K562 (cell line): ENCODE measurements around the gene OVCA2. TPM values are rescaled to one million over a fixed set of nuclear protein-coding genes. Genes with fewer than 3 reads are reported as not detected.

ENCODE experiments used
- ADNP ChIP-seq: fragments of 200-800 bp; sonication (Bioruptor generic); IDR thresholded peaks from 2 replicates; pipeline ENCODE4 v1.6.1; 2016; ENCODE audit warnings: missing genetic modification characterization, missing compliant biosample characterization
- ELF4 ChIP-seq: fragments of 450-650 bp; formaldehyde crosslinking; IDR thresholded peaks from 2 replicates; pipeline ENCODE4 v1.4.0; 2022; ENCODE audit warnings: missing genetic modification characterization
- ESRRA ChIP-seq: fragments of 450-650 bp; IDR thresholded peaks from 2 replicates; pipeline ENCODE4 v1.6.1; 2014; ENCODE audit warnings: low read depth, mild to moderate bottlenecking, moderate library complexity, borderline replicate concordance
- GMEB1 ChIP-seq: fragments of 250-450 bp; sonication (Bioruptor Pico); IDR thresholded peaks from 2 replicates; pipeline ENCODE4 v1.4.0; 2020; ENCODE audit warnings: mild to moderate bottlenecking
- MYNN ChIP-seq, 2 experiments: sonication (generic); formaldehyde crosslinking in 1 of 2; IDR thresholded peaks; 2 replicates each; pipeline versions ENCODE4 v1.5.0 to v1.6.1; 2016 to 2020; ENCODE audit warnings: antibody characterized with exemption in 1 of 2, missing genetic modification reagents in 1 of 2
- NR4A1 ChIP-seq, 2 experiments: fragments of 250-450 bp in 1 of 2; fragments of 450-650 bp in 1 of 2; sonication (Bioruptor Pico) in 1 of 2; IDR thresholded peaks; 2 replicates each; pipeline versions ENCODE4 v1.4.0 to v1.6.1; 2016 to 2020; ENCODE audit warnings: mild to moderate bottlenecking in 2 of 2, missing compliant biosample characterization in 1 of 2, missing genetic modification characterization in 1 of 2, moderate library complexity in 1 of 2
- PHTF2 ChIP-seq: fragments of 250-450 bp; sonication (Bioruptor Pico); IDR thresholded peaks from 2 replicates; pipeline ENCODE4 v1.5.0; 2021; ENCODE audit warnings: mild to moderate bottlenecking
- PREB ChIP-seq: sonication (generic); formaldehyde crosslinking; IDR thresholded peaks from 2 replicates; pipeline ENCODE4 v1.8.1; 2023; ENCODE audit warnings: mild to moderate bottlenecking, missing genetic modification reagents
- VEZF1 ChIP-seq: fragments of 200-800 bp; sonication (Bioruptor generic); IDR thresholded peaks from 2 replicates; pipeline ENCODE4 v1.6.1; 2017; ENCODE audit warnings: missing genetic modification characterization, missing compliant biosample characterization
- polyA plus RNA-seq, 8 experiments: library from polyadenylated mRNA; depleted of rRNA in 4 of 8; stranded (reverse) in 5 of 8; unstranded in 3 of 8; fragments of >200 nt; fragmentation: Nextera tagmentation in 2 of 8; fragmentation: Illumina TruSeq in 1 of 8; extraction: Ambion mirVana in 2 of 8; extraction: Trizol in 1 of 8; gene quantifications; 2 replicates each; pipeline versions ENCODE4 v1.2.1 to v1.2.3, GENCODE V29; 2011 to 2014; ENCODE audit warnings: inconsistent platforms in 1 of 8, missing spikeins in 1 of 8
- total RNA-seq, 7 experiments: library from RNA; depleted of rRNA in 6 of 7; stranded (reverse); fragments of >200 nt in 6 of 7; fragmentation: Illumina TruSeq in 2 of 7; extraction: Trizol in 2 of 7; gene quantifications; 2 replicates each; pipeline versions ENCODE4 v1.2.1 to v1.2.3, GENCODE V29; 2011 to 2021; ENCODE audit warnings: low replicate concordance in 1 of 7
- TF ChIP-seq, protein P1 (sequence below): fragments of 450-650 bp; IDR thresholded peaks from 2 replicates; pipeline ENCODE4 v1.6.1; 2016; ENCODE audit warnings: mild to moderate bottlenecking, moderate library complexity

OVCA2 gene
- total and polyA plus RNA-seq, 9 of the 15 experiments (the other 6 are each of a cell fraction or from before 2014, with no cell fraction given) = 3.0 to 23.7 (median 14.1) TPM

DNA sequence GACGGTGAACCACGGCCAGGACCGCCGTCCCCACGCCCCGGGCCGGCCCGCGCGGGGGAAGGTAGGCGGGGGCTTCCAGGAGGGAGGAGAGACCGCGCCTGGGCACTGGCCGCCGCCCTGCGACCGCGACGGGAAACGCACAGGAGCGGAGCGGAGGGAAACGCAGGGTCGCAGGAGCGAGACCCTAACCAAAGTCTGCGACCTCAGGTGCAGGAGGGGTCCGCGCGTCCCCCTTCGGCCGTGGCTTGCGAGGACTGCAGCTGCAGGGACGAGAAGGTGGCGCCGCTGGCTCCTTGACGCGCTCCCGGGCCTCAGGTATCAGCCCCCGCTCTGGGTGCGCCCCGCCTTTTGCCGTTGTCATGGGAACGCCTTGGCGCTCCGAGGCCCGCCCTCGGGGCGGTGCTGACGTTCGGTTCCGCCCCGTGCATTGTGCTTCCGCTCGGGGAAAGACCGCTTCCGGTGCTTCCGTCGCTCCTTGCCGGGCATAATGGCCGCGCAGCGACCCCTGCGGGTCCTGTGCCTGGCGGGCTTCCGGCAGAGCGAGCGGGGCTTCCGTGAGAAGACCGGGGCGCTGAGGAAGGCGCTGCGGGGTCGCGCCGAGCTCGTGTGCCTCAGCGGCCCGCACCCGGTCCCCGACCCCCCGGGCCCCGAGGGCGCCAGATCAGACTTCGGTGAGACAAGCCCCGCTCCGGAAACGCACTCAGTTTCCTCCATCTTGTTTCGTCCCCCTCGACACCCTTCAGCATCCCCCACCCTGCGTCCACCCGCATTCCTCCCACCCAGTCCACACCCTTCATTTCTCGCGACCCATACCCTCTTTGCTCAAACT is at the start of gene OVCA2 (continued):
- TF ChIP-seq, protein P1, sequence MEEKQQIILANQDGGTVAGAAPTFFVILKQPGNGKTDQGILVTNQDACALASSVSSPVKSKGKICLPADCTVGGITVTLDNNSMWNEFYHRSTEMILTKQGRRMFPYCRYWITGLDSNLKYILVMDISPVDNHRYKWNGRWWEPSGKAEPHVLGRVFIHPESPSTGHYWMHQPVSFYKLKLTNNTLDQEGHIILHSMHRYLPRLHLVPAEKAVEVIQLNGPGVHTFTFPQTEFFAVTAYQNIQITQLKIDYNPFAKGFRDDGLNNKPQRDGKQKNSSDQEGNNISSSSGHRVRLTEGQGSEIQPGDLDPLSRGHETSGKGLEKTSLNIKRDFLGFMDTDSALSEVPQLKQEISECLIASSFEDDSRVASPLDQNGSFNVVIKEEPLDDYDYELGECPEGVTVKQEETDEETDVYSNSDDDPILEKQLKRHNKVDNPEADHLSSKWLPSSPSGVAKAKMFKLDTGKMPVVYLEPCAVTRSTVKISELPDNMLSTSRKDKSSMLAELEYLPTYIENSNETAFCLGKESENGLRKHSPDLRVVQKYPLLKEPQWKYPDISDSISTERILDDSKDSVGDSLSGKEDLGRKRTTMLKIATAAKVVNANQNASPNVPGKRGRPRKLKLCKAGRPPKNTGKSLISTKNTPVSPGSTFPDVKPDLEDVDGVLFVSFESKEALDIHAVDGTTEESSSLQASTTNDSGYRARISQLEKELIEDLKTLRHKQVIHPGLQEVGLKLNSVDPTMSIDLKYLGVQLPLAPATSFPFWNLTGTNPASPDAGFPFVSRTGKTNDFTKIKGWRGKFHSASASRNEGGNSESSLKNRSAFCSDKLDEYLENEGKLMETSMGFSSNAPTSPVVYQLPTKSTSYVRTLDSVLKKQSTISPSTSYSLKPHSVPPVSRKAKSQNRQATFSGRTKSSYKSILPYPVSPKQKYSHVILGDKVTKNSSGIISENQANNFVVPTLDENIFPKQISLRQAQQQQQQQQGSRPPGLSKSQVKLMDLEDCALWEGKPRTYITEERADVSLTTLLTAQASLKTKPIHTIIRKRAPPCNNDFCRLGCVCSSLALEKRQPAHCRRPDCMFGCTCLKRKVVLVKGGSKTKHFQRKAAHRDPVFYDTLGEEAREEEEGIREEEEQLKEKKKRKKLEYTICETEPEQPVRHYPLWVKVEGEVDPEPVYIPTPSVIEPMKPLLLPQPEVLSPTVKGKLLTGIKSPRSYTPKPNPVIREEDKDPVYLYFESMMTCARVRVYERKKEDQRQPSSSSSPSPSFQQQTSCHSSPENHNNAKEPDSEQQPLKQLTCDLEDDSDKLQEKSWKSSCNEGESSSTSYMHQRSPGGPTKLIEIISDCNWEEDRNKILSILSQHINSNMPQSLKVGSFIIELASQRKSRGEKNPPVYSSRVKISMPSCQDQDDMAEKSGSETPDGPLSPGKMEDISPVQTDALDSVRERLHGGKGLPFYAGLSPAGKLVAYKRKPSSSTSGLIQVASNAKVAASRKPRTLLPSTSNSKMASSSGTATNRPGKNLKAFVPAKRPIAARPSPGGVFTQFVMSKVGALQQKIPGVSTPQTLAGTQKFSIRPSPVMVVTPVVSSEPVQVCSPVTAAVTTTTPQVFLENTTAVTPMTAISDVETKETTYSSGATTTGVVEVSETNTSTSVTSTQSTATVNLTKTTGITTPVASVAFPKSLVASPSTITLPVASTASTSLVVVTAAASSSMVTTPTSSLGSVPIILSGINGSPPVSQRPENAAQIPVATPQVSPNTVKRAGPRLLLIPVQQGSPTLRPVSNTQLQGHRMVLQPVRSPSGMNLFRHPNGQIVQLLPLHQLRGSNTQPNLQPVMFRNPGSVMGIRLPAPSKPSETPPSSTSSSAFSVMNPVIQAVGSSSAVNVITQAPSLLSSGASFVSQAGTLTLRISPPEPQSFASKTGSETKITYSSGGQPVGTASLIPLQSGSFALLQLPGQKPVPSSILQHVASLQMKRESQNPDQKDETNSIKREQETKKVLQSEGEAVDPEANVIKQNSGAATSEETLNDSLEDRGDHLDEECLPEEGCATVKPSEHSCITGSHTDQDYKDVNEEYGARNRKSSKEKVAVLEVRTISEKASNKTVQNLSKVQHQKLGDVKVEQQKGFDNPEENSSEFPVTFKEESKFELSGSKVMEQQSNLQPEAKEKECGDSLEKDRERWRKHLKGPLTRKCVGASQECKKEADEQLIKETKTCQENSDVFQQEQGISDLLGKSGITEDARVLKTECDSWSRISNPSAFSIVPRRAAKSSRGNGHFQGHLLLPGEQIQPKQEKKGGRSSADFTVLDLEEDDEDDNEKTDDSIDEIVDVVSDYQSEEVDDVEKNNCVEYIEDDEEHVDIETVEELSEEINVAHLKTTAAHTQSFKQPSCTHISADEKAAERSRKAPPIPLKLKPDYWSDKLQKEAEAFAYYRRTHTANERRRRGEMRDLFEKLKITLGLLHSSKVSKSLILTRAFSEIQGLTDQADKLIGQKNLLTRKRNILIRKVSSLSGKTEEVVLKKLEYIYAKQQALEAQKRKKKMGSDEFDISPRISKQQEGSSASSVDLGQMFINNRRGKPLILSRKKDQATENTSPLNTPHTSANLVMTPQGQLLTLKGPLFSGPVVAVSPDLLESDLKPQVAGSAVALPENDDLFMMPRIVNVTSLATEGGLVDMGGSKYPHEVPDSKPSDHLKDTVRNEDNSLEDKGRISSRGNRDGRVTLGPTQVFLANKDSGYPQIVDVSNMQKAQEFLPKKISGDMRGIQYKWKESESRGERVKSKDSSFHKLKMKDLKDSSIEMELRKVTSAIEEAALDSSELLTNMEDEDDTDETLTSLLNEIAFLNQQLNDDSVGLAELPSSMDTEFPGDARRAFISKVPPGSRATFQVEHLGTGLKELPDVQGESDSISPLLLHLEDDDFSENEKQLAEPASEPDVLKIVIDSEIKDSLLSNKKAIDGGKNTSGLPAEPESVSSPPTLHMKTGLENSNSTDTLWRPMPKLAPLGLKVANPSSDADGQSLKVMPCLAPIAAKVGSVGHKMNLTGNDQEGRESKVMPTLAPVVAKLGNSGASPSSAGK = no peak
- TF ChIP-seq ELF4 (CRISPR knock-in tag) (peak; percentile 16; the same call in 1 of the 2 replicates), PREB (CRISPR knock-in tag) (no peak), VEZF1 (CRISPR knock-in tag) (peak; percentile 97), NR4A1 (CRISPR knock-in tag; IDR thresholded peaks at IDR 0.05) (no peak), NR4A1 (tag; IDR thresholded peaks at IDR 0.05) (no peak), GMEB1 (CRISPR knock-in tag) (peak; percentile 42; the same call in 1 of the 2 replicates), MYNN (IDR thresholded peaks at IDR 0.05) (no peak), MYNN (CRISPR knock-in tag; IDR thresholded peaks at IDR 0.05) (no peak), ESRRA (peak; percentile 17; the same call in 1 of the 2 replicates), ADNP (tag) (no peak), PHTF2 (CRISPR knock-in tag) (no peak)
